Subcutaneous abdominal adipose tissue (tissue), 5 donors: ENCODE measurements around the gene HDAC11.
"Not testable (repeated sequence)": the region's sequence is repeated elsewhere in the genome, so short reads cannot be mapped to it uniquely, and the experiment has no call there.

Experiments used
- H3K27ac ChIP-seq: one replicate; pipeline ENCODE4 v1.7.0; 2013; ENCODE audit warnings: low read depth, mild to moderate bottlenecking, inconsistent platforms, low read length, moderate library complexity
- H3K27me3 ChIP-seq, 5 donors: one replicate each; pipeline ENCODE4 v1.7.0; 2013; ENCODE audit warnings: low read length in 5 of 5, inconsistent platforms in 1 of 5; ENCODE audit not compliant: control insufficient read depth in 5 of 5, insufficient read depth in 4 of 5
- H3K36me3 ChIP-seq, 5 donors: one replicate each; pipeline ENCODE4 v1.7.0; 2013; ENCODE audit warnings: low read length in 5 of 5; ENCODE audit not compliant: control insufficient read depth in 5 of 5, insufficient read depth in 5 of 5
- H3K4me1 ChIP-seq, 5 donors: one replicate each; pipeline ENCODE4 v1.7.0; 2013; ENCODE audit warnings: low read length in 5 of 5, mild to moderate bottlenecking in 3 of 5, moderate library complexity in 1 of 5; ENCODE audit not compliant: control insufficient read depth in 5 of 5, insufficient read depth in 5 of 5
- H3K4me3 ChIP-seq, 5 donors: one replicate each; pipeline ENCODE4 v1.7.0; 2013; ENCODE audit warnings: low read length in 5 of 5, low read depth in 1 of 5
- H3K9ac ChIP-seq, 5 donors: one replicate each; pipeline ENCODE4 v1.7.0; 2013; ENCODE audit warnings: low read length in 5 of 5, mild to moderate bottlenecking in 4 of 5, moderate library complexity in 3 of 5
- H3K9me3 ChIP-seq, 5 donors: one replicate each; pipeline ENCODE4 v1.7.0; 2013; ENCODE audit warnings: low read length in 5 of 5; ENCODE audit not compliant: control insufficient read depth in 5 of 5
- donor health status: healthy.
- donor health status: healthy.
- donor health status: healthy.
- donor health status: healthy.
- donor health status: healthy.

HDAC11 gene

GRCh38 chr3:13498354-13499060 lies 18.4 kb downstream of the HDAC11 start:
- H3K4me3 ChIP-seq = no peak overlapping the region
- H3K4me1 ChIP-seq = peaks cover 3 to 28% (median 13%) of the 10 kb centered on the region in 5 donors
- H3K9ac ChIP-seq = peak overlapping the region in 1 of 5 donors; percentile 3

GRCh38 chr3:13499246-13499645 lies 19.1 kb downstream of the HDAC11 start:
- H3K27me3 ChIP-seq, H3K27ac ChIP-seq, H3K4me3 ChIP-seq, H3K9ac ChIP-seq, H3K9me3 ChIP-seq: not testable (repeated sequence)
- Histone ChIP-seq H3K36me3 (peaks cover 0 to 18% (median 3%) of the 10 kb centered on the region in 5 donors), H3K4me1 (peaks cover 3 to 28% (median 13%) of the 10 kb centered on the region in 5 donors)

More at GRCh38 chr3:13498354-13499060, 18.4 kb downstream of the HDAC11 start:
- no peaks in the 10 kb centered on the region for H3K27me3 ChIP-seq
- H3K27ac ChIP-seq = no peak overlapping the region
- peaks cover 0 to 17% (median 6%) of the 10 kb centered on the region in 5 donors for H3K36me3 ChIP-seq
- H3K9me3 ChIP-seq = no peaks in the 10 kb centered on the region

GRCh38 chr3:13500133-13500885 lies 20.2 kb downstream of the HDAC11 start:
- Histone ChIP-seq H3K9me3 (no peaks in the 10 kb centered on the region), H3K4me3 (no peak overlapping the region), H3K9ac (no peak overlapping the region), H3K27ac (no peak overlapping the region), H3K27me3 (no peaks in the 10 kb centered on the region), H3K36me3 (peaks cover 0 to 25% (median 3%) of the 10 kb centered on the region in 5 donors), H3K4me1 (peaks cover 3 to 33% (median 13%) of the 10 kb centered on the region in 5 donors)

- H3K4me3 ChIP-seq = no peak overlapping the region
- H3K9ac ChIP-seq = no peak overlapping the region
- no peak overlapping the region for H3K27ac ChIP-seq
- H3K27me3 ChIP-seq = no peaks in the 10 kb centered on the region
- H3K9me3 ChIP-seq = no peaks in the 10 kb centered on the region
- peaks cover 3 to 30% (median 9%) of the 10 kb centered on the region in 5 donors for H3K4me1 ChIP-seq
- H3K36me3 ChIP-seq = peaks cover 0 to 25% (median 3%) of the 10 kb centered on the region in 5 donors
Observed at GRCh38 chr3:13501056-13501455, 20.9 kb downstream of the HDAC11 start.

GRCh38 chr3:13501521-13501920 lies 21.4 kb downstream of the HDAC11 start:
- Histone ChIP-seq H3K9ac (no peak overlapping the region), H3K27ac (no peak overlapping the region), H3K4me3 (no peak overlapping the region), H3K9me3 (no peaks in the 10 kb centered on the region), H3K36me3 (peaks cover 0 to 25% (median 3%) of the 10 kb centered on the region in 5 donors), H3K27me3 (no peaks in the 10 kb centered on the region), H3K4me1 (peaks cover under 1 to 25% (median 6%) of the 10 kb centered on the region in 5 donors)

GRCh38 chr3:13501958-13502790 lies 22.1 kb downstream of the HDAC11 start:
- no peaks in the 10 kb centered on the region for H3K9me3 ChIP-seq
- no peak overlapping the region for H3K27ac ChIP-seq
- H3K4me1 ChIP-seq = peaks cover 0 to 19% (median 5%) of the 10 kb centered on the region in 5 donors
- peaks cover 0 to 25% (median 3%) of the 10 kb centered on the region in 5 donors for H3K36me3 ChIP-seq
- H3K9ac ChIP-seq = no peak overlapping the region
- no peak overlapping the region for H3K4me3 ChIP-seq
- no peaks in the 10 kb centered on the region for H3K27me3 ChIP-seq

- Histone ChIP-seq H3K4me1 (peaks cover 2 to 20% (median 5%) of the 10 kb centered on the region in 5 donors), H3K9me3 (no peaks in the 10 kb centered on the region), H3K27me3 (no peaks in the 10 kb centered on the region), H3K36me3 (peaks cover 0 to 25% (median 3%) of the 10 kb centered on the region in 5 donors), H3K4me3 (no peak overlapping the region), H3K27ac (no peak overlapping the region), H3K9ac (no peak overlapping the region)
Observed at GRCh38 chr3:13502791-13503060, 22.6 kb downstream of the HDAC11 start.

GRCh38 chr3:13504161-13504831 lies 24.2 kb downstream of the HDAC11 start:
- Histone ChIP-seq H3K27me3 (no peaks in the 10 kb centered on the region), H3K9ac (no peak overlapping the region), H3K4me3 (no peak overlapping the region), H3K4me1 (peaks cover 2 to 27% (median 11%) of the 10 kb centered on the region in 5 donors), H3K36me3 (peaks cover 0 to 22% (median 3%) of the 10 kb centered on the region in 5 donors), H3K27ac (no peak overlapping the region), H3K9me3 (no peaks in the 10 kb centered on the region)

- H3K27ac ChIP-seq = no peak overlapping the region
- H3K4me3 ChIP-seq = no peak overlapping the region
- H3K9ac ChIP-seq = no peak overlapping the region
- no peaks in the 10 kb centered on the region for H3K9me3 ChIP-seq
- peaks cover 2 to 25% (median 11%) of the 10 kb centered on the region in 5 donors for H3K4me1 ChIP-seq
- no peaks in the 10 kb centered on the region for H3K27me3 ChIP-seq
- peaks cover 0 to 22% (median 3%) of the 10 kb centered on the region in 5 donors for H3K36me3 ChIP-seq
Observed at GRCh38 chr3:13505147-13506130, 25.3 kb downstream of the HDAC11 start.
